ENCODE data around the gene SF3A1. TPM values are rescaled to one million over a fixed set of nuclear protein-coding genes. Genes with fewer than 3 reads are reported as not detected.

The SF3A1 gene
- total RNA-seq, 1 experiment from 2014 or later, result 272 TPM

GRCh38 chr22:30356449-30357235 lies at the start of gene SF3A1, which contains the start of gene CCDC157 (continued):
- TF ChIP-seq GABPB1 (CRISPR knock-in tag; IDR thresholded peaks at IDR 0.05) (peak; percentile 79), GRHL2 (CRISPR knock-in tag; IDR thresholded peaks at IDR 0.05; ENCODE audit: insufficient replicate concordance, severe bottlenecking) (no peak), ARID4B (CRISPR knock-in tag; IDR thresholded peaks at IDR 0.05; ENCODE audit: borderline replicate concordance) (peak; percentile 61; the same call in 1 of the 2 replicates), MXD4 (CRISPR knock-in tag; IDR thresholded peaks at IDR 0.05; ENCODE audit: borderline replicate concordance) (no peak), FOXP1 (CRISPR knock-in tag; IDR thresholded peaks at IDR 0.05; ENCODE audit: borderline replicate concordance) (peak; percentile 90), CREB1 (CRISPR knock-in tag; IDR thresholded peaks at IDR 0.05) (no peak), NR2C2 (CRISPR knock-in tag; IDR thresholded peaks at IDR 0.05) (no peak), ATF1 (CRISPR knock-in tag; IDR thresholded peaks at IDR 0.05) (no peak), E2F1 (CRISPR knock-in tag; IDR thresholded peaks at IDR 0.05) (no peak), ZBTB21 (CRISPR knock-in tag; IDR thresholded peaks at IDR 0.05; ENCODE audit: borderline replicate concordance) (peak; percentile 86), NR3C1 (CRISPR knock-in tag; conservative IDR thresholded peaks at IDR 0.05; ENCODE audit: low read depth) (no peak), PREB (CRISPR knock-in tag; IDR thresholded peaks at IDR 0.05; ENCODE audit: borderline replicate concordance) (no peak), SMAD4 (CRISPR knock-in tag; IDR thresholded peaks at IDR 0.05) (no peak), CREM (CRISPR knock-in tag; IDR thresholded peaks at IDR 0.05) (peak; percentile 94), PRRX2 (CRISPR knock-in tag; IDR thresholded peaks at IDR 0.05) (no peak), OVOL2 (CRISPR knock-in tag; IDR thresholded peaks at IDR 0.05; ENCODE audit: borderline replicate concordance) (no peak), ESRRA (CRISPR knock-in tag; IDR thresholded peaks at IDR 0.05; ENCODE audit: borderline replicate concordance) (0 out of 2 replicates have a peak, but pooled peaks have one; percentile 24), GTF2I (CRISPR knock-in tag; conservative IDR thresholded peaks at IDR 0.05) (no peak), ATF6 (CRISPR knock-in tag; IDR thresholded peaks at IDR 0.05) (no peak), ETV6 (CRISPR knock-in tag; IDR thresholded peaks at IDR 0.05) (no peak; the same call in none of the 2 replicates), TP53 (CRISPR knock-in tag; IDR thresholded peaks at IDR 0.05) (no peak), NFATC4 (CRISPR knock-in tag; IDR thresholded peaks at IDR 0.05) (no peak; the same call in 1 of the 2 replicates), FOXJ3 (CRISPR knock-in tag; IDR thresholded peaks at IDR 0.05; ENCODE audit: borderline replicate concordance) (no peak), EMX1 (CRISPR knock-in tag; IDR thresholded peaks at IDR 0.05) (no peak), ZNF219 (CRISPR knock-in tag; IDR thresholded peaks at IDR 0.05; ENCODE audit: borderline replicate concordance) (0 out of 2 replicates have a peak, but pooled peaks have one; percentile 42), TEAD4 (CRISPR knock-in tag; IDR thresholded peaks at IDR 0.05) (peak; percentile 66; the same call in 1 of the 2 replicates), HMGXB4 (CRISPR knock-in tag; IDR thresholded peaks at IDR 0.05) (peak; percentile 60; the same call in 1 of the 2 replicates), CDX4 (CRISPR knock-in tag; IDR thresholded peaks at IDR 0.05; ENCODE audit: borderline replicate concordance) (no peak), MAX (CRISPR knock-in tag; IDR thresholded peaks at IDR 0.05) (peak; percentile 87)
